Measurements from ENCODE around the gene TH. TPM values are rescaled to one million over a fixed set of nuclear protein-coding genes. Genes with fewer than 3 reads are reported as not detected.

TH gene
- total RNA-seq, 6 donors from 2014 or later = not detected

DNA sequence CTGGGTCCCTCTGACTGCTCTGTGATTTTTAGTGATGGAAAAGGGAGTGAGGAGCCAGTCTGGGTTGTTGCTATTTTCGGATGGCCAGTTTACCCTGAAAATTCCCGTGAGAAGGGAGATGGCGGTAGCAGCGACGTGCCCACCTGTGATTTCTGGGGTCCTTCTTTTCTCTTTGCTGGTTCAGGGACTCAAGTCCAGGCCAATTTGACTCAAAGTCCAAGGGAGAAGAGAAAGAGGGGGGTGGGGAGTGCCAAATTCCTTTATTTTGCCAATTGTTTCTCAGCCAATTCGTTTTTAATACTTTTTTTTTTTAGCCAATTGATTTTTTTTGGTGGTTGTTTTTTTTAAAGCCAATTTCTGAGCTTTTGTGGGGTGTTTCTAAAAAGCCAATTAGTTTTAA, 39.4 kb downstream of the TH start:
- DNase-seq (no peak), ATAC-seq (ENCODE audit: low FRiP score in 2 of 2) (no peak)
- peaks cover 3 to 6% (median 4%) of the 10 kb centered on the region in 4 donors for H3K4me1 ChIP-seq
- TF ChIP-seq EP300 (IDR thresholded peaks at IDR 0.05) (no peak), POLR2AphosphoS5 (IDR thresholded peaks at IDR 0.05) (no peak), POLR2A (IDR thresholded peaks at IDR 0.05) (no peak)
- TF ChIP-seq, protein P1, sequence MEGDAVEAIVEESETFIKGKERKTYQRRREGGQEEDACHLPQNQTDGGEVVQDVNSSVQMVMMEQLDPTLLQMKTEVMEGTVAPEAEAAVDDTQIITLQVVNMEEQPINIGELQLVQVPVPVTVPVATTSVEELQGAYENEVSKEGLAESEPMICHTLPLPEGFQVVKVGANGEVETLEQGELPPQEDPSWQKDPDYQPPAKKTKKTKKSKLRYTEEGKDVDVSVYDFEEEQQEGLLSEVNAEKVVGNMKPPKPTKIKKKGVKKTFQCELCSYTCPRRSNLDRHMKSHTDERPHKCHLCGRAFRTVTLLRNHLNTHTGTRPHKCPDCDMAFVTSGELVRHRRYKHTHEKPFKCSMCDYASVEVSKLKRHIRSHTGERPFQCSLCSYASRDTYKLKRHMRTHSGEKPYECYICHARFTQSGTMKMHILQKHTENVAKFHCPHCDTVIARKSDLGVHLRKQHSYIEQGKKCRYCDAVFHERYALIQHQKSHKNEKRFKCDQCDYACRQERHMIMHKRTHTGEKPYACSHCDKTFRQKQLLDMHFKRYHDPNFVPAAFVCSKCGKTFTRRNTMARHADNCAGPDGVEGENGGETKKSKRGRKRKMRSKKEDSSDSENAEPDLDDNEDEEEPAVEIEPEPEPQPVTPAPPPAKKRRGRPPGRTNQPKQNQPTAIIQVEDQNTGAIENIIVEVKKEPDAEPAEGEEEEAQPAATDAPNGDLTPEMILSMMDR (IDR thresholded peaks at IDR 0.05) = no peak
- WGBS, 2 donors = 69 to 75% methylated on average over 6 of the region's 6 CpGs
- peaks cover 0 to 12% (median 5%) of the 10 kb centered on the region in 4 donors for H3K27me3 ChIP-seq
- no peak overlapping the region for H3K27ac ChIP-seq
- no peak overlapping the region for H3K4me3 ChIP-seq
- H3K36me3 ChIP-seq = no peaks in the 10 kb centered on the region
- no peaks in the 10 kb centered on the region for H3K9me3 ChIP-seq

DNA sequence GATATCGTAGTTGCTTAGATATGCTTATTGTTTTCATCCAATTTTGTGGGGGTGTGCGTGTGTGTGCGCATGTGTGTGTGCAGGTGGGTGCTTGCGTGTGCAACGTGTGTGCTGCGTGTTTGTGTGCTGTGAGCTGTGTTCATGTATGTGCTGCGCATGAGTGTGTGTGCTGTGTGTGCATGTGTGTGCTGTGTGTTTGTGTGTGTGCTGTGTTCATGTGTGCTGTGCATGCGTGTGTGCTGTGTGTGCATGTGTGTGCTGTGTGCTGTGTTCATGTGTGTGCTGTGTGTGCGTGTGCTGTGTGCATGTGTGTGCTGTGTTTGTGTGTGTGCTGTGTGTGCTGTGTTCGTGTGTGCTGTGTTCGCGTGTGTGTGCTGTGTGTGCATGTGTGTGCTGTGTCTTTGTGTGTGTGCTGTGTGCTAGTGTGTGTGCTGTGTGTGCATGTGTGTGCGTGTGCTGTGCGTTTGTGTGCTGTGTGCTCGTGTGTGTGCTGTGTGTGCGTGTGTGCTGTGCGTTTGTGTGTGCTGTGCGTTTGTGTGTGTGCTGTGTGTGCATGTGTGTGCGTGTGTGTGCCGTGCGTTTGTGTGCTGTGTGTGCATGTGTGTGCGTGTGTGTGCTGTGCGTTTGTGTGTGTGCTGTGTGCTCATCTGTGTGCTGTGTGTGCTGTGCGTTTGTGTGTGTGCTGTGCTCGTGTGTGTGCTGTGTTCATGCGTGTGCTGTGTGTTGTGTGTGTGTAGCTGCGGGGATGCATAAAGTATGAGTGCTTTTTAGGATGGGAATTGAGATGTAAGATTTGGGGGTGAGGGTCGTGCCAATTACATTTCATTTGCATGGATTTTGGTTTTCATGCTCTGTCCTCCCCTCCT, 40.0 kb downstream of the TH start:
- H3K4me1 ChIP-seq = no peaks in the 10 kb centered on the region
- WGBS, 2 donors = 87 to 91% methylated on average over 24 to 28 of the region's 28 CpGs
- H3K9me3 ChIP-seq = no peaks in the 10 kb centered on the region
- TF ChIP-seq, protein P1 (IDR thresholded peaks at IDR 0.05) = no peak
- TF ChIP-seq POLR2A (IDR thresholded peaks at IDR 0.05) (no peak), EP300 (IDR thresholded peaks at IDR 0.05) (no peak), POLR2AphosphoS5 (IDR thresholded peaks at IDR 0.05) (no peak)
- peaks cover 0 to 6% (median 2%) of the 10 kb centered on the region in 4 donors for H3K27me3 ChIP-seq
- DNase-seq (no peak), ATAC-seq (ENCODE audit: low FRiP score in 2 of 2) (no peak)
- H3K36me3 ChIP-seq = no peaks in the 10 kb centered on the region
- no peak overlapping the region for H3K27ac ChIP-seq
- H3K4me3 ChIP-seq = no peak overlapping the region

DNA sequence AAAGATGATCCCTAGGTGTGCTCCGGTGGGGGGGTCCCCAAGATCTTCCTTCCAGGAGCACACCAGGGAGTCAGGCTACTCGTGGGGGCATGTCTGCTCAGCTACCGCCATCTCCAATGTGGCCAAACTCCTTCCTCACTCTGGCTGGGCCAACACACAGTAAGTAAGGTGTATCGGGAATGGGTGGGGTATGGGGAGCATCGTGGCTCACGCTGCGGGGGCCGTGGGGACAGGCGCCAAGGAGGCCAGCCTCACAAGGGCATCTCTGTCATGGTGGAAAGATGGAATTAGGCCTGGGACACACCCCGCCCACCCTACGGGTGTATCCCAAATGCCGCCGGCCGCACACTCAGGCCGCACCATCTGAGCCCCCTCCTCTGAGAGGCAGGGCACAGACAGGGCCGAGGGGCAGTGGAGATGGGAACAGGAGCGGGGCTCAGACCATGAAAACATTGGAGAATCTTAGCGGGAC, 40.7 kb downstream of the TH start:
- H3K9me3 ChIP-seq = no peaks in the 10 kb centered on the region
- 92 to 97% methylated on average over 8 to 18 of the region's 18 CpGs for WGBS, 2 donors
- DNase-seq = peak in 1 of 2 donors; percentile 69
- no peak overlapping the region for H3K27ac ChIP-seq
- no peak overlapping the region for H3K4me3 ChIP-seq
- H3K36me3 ChIP-seq = no peaks in the 10 kb centered on the region
- TF ChIP-seq, protein P1 (IDR thresholded peaks at IDR 0.05) = no peak
- TF ChIP-seq POLR2A (IDR thresholded peaks at IDR 0.05) = no peak
- TF ChIP-seq EP300 (IDR thresholded peaks at IDR 0.05) = no peak
- TF ChIP-seq POLR2AphosphoS5 (IDR thresholded peaks at IDR 0.05) = no peak
- no peak for ATAC-seq (ENCODE audit: low FRiP score in 2 of 2)
- peaks cover 0 to 6% (median 2%) of the 10 kb centered on the region in 4 donors for H3K27me3 ChIP-seq
- H3K4me1 ChIP-seq = no peaks in the 10 kb centered on the region

DNA sequence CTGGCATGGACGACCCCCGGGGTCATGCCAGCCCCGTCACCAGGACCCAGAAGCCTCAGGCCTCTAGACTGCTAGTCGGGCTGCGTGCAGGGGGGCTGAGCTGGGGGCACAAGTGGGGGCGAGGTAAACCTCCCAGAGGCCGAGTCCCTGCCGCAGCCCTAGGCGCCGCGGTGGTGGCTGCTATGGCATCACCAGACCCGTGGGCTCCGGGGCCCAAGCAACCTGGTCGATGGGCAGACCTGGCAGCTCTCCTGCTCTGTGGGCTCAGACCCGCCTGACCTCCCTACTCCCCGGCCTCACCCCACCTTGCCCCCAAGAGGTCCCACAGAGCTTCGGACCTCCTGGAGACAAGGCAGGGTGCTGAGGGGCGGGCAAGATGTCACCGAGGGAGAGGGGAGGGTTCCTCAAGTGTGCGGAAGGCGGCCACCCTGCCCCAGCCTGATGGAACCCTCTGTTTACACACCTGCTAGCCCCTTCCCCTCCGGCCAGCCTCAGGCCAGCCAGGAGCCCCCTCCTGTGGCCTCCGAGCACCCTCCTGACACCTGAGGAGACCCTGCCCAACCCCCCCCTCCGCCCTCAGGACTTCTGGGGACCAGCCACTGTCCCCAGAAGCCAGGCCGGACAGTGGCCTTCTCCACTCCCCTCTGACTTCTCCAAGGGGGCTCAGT, 41.8 kb downstream of the TH start:
- no peak for ATAC-seq (ENCODE audit: low FRiP score in 2 of 2)
- 85 to 90% methylated on average over 19 to 25 of the region's 25 CpGs for WGBS, 2 donors

More for the DNA sequence above, 41.8 kb downstream of the TH start:
- TF ChIP-seq, protein P1 (IDR thresholded peaks at IDR 0.05) = no peak
- TF ChIP-seq EP300 (IDR thresholded peaks at IDR 0.05) (no peak), POLR2A (IDR thresholded peaks at IDR 0.05) (no peak), POLR2AphosphoS5 (IDR thresholded peaks at IDR 0.05) (no peak)
- Histone ChIP-seq H3K36me3 (no peaks in the 10 kb centered on the region), H3K9me3 (no peaks in the 10 kb centered on the region), H3K4me1 (no peaks in the 10 kb centered on the region), H3K27ac (no peak overlapping the region), H3K4me3 (no peak overlapping the region), H3K27me3 (peaks cover 0 to 5% (median 1%) of the 10 kb centered on the region in 4 donors)
- DNase-seq = peak in 1 of 2 donors; percentile 75

Measured in upper lobe of left lung (tissue), 6 donors.